Muscle of leg (tissue), 11 donors: ENCODE results near the gene CD200R1. TPM values are rescaled to one million over a fixed set of nuclear protein-coding genes. Genes with fewer than 3 reads are reported as not detected.
"Not testable (repeated sequence)": the region's sequence is repeated elsewhere in the genome, so short reads cannot be mapped to it uniquely, and the experiment has no call there.

ENCODE experiments used
- DNase-seq: peaks from one replicate; pipeline ENCODE4 v3.0.0; 2013
- H3K27ac ChIP-seq: one replicate; pipeline ENCODE4 v1.5.1; 2013; ENCODE audit warnings: mild to moderate bottlenecking, low read length, control low read depth
- H3K27me3 ChIP-seq: one replicate; pipeline ENCODE4 v1.6.1; 2013; ENCODE audit warnings: low read length; ENCODE audit not compliant: control insufficient read depth, insufficient read depth
- H3K36me3 ChIP-seq: one replicate; pipeline ENCODE4 v1.6.1; 2013; ENCODE audit warnings: low read length; ENCODE audit not compliant: control insufficient read depth, insufficient read depth
- H3K4me1 ChIP-seq: one replicate; pipeline ENCODE4 v1.6.1; 2013; ENCODE audit warnings: low read length; ENCODE audit not compliant: control insufficient read depth, insufficient read depth
- H3K4me3 ChIP-seq: one replicate; pipeline ENCODE4 v1.5.1; 2013; ENCODE audit warnings: low read length, control low read depth
- H3K9me3 ChIP-seq: replicated peaks from 2 replicates; pipeline ENCODE4 v1.6.1; 2013; ENCODE audit warnings: low read depth, low read length; ENCODE audit not compliant: control insufficient read depth
- WGBS: methylation state at CpG from one replicate; pipeline ENCODE4 v1.1.5; 2013; ENCODE audit warnings: missing lambda C conversion rate; ENCODE audit not compliant: insufficient coverage; 5-methylcytosine and 5-hydroxymethylcytosine counted together
- polyA plus RNA-seq, 8 donors: library from polyadenylated mRNA; unstranded; fragments of 120-200 nt; gene quantifications; one replicate each; pipeline versions ENCODE4 v1.2.1 to v1.2.3, GENCODE V29; 2013; ENCODE audit warnings: inconsistent platforms in 1 of 8, low replicate concordance in 1 of 8; ENCODE audit not compliant: insufficient read length in 8 of 8, insufficient read depth in 1 of 8
- total RNA-seq: library from RNA; stranded (reverse); fragments of 120-200 nt; gene quantifications from one replicate; pipeline ENCODE4 v1.2.4, GENCODE V29; 2013

Gene CD200R1
- total and polyA plus RNA-seq, 9 donors: 0.87 to 2.5 (median 1.8) TPM

- Histone ChIP-seq H3K9me3 (no peaks in the 10 kb centered on the region), H3K4me1 (no peaks in the 10 kb centered on the region), H3K4me3 (no peak overlapping the region), H3K27me3 (no peaks in the 10 kb centered on the region), H3K27ac (no peak overlapping the region), H3K36me3 (no peaks in the 10 kb centered on the region)
- no peak for DNase-seq
Measured at GRCh38 chr3:112956351-112956750, 18.6 kb downstream of the CD200R1 start.

GRCh38 chr3:112948346-112948838, 26.5 kb downstream of the CD200R1 start:
- Histone ChIP-seq H3K27ac (no peak overlapping the region), H3K27me3 (no peaks in the 10 kb centered on the region), H3K9me3 (no peaks in the 10 kb centered on the region), H3K4me3 (no peak overlapping the region), H3K4me1 (no peaks in the 10 kb centered on the region), H3K36me3 (no peaks in the 10 kb centered on the region)
- 75% methylated on average over 5 of the region's 9 CpGs for WGBS
- DNase-seq: no peak

- Histone ChIP-seq H3K27me3 (no peaks in the 10 kb centered on the region), H3K27ac (no peak overlapping the region), H3K36me3 (no peaks in the 10 kb centered on the region), H3K4me3 (no peak overlapping the region), H3K4me1 (no peaks in the 10 kb centered on the region), H3K9me3 (no peaks in the 10 kb centered on the region)
- DNase-seq: peak; percentile 34
- WGBS: 91% methylated on average over 2 of the region's 3 CpGs
Measured at GRCh38 chr3:112931736-112932521, 43.0 kb downstream of the CD200R1 start.

- Histone ChIP-seq H3K27me3 (no peaks in the 10 kb centered on the region), H3K27ac (no peak overlapping the region), H3K36me3 (no peaks in the 10 kb centered on the region), H3K4me3 (no peak overlapping the region), H3K4me1 (no peaks in the 10 kb centered on the region), H3K9me3 (no peaks in the 10 kb centered on the region)
- WGBS: no CpG with 5 or more reads among the region's 3 CpGs
- DNase-seq: no peak
Measured at GRCh38 chr3:112930771-112931170, 44.1 kb downstream of the CD200R1 start.

GRCh38 chr3:112925969-112926368, 48.9 kb downstream of the CD200R1 start:
- no peak overlapping the region for H3K27ac ChIP-seq
- H3K4me3 ChIP-seq: no peak overlapping the region
- no peaks in the 10 kb centered on the region for H3K9me3 ChIP-seq
- no peaks in the 10 kb centered on the region for H3K4me1 ChIP-seq
- no peak for DNase-seq
- H3K27me3 ChIP-seq: no peaks in the 10 kb centered on the region
- no CpG with 5 or more reads among the region's 2 CpGs for WGBS
- no peaks in the 10 kb centered on the region for H3K36me3 ChIP-seq

- Histone ChIP-seq H3K4me1 (no peaks in the 10 kb centered on the region), H3K4me3 (no peak overlapping the region), H3K27ac (no peak overlapping the region), H3K36me3 (no peaks in the 10 kb centered on the region), H3K27me3 (no peaks in the 10 kb centered on the region), H3K9me3 (no peaks in the 10 kb centered on the region)
- no CpG with 5 or more reads among the region's 2 CpGs for WGBS
- DNase-seq: no peak
Measured at GRCh38 chr3:112925560-112925959, 49.3 kb downstream of the CD200R1 start.

GRCh38 chr3:112919541-112919940, 55.4 kb downstream of the CD200R1 start:
- H3K27me3 ChIP-seq, H3K36me3 ChIP-seq, H3K4me1 ChIP-seq, H3K27ac ChIP-seq, H3K9me3 ChIP-seq, DNase-seq, H3K4me3 ChIP-seq: not testable (repeated sequence)
- no CpG with 5 or more reads among the region's 5 CpGs for WGBS

- DNase-seq: no peak
- no peaks in the 10 kb centered on the region for H3K27me3 ChIP-seq
- no peaks in the 10 kb centered on the region for H3K4me1 ChIP-seq
Measured at GRCh38 chr3:112908252-112908651, 66.7 kb downstream of the CD200R1 start.

GRCh38 chr3:112904786-112905185, 70.1 kb downstream of the CD200R1 start:
- H3K9me3 ChIP-seq: peaks cover 3% of the 10 kb centered on the region
- WGBS: 90% methylated on average over 2 of the region's 8 CpGs
- H3K36me3 ChIP-seq: no peaks in the 10 kb centered on the region
- H3K4me1 ChIP-seq: no peaks in the 10 kb centered on the region
- peak; percentile 20 for DNase-seq
- no peak overlapping the region for H3K4me3 ChIP-seq
- H3K27me3 ChIP-seq: no peaks in the 10 kb centered on the region
- H3K27ac ChIP-seq: no peak overlapping the region

More at GRCh38 chr3:112908252-112908651, 66.7 kb downstream of the CD200R1 start:
- H3K4me3 ChIP-seq: no peak overlapping the region
- H3K27ac ChIP-seq: no peak overlapping the region
- H3K9me3 ChIP-seq: peaks cover 3% of the 10 kb centered on the region
- H3K36me3 ChIP-seq: no peaks in the 10 kb centered on the region

- no peak overlapping the region for H3K27ac ChIP-seq
- no peaks in the 10 kb centered on the region for H3K4me1 ChIP-seq
- H3K9me3 ChIP-seq: peaks cover 3% of the 10 kb centered on the region
- no peak overlapping the region for H3K4me3 ChIP-seq
- peak; percentile 87 for DNase-seq
- no CpG with 5 or more reads among the region's 3 CpGs for WGBS
- no peaks in the 10 kb centered on the region for H3K27me3 ChIP-seq
- no peaks in the 10 kb centered on the region for H3K36me3 ChIP-seq
Measured at GRCh38 chr3:112900113-112900512, 74.8 kb downstream of the CD200R1 start.
